Mesothelial cell of epicardium (in vitro differentiated cells): ENCODE data around the gene LURAP1L. TPM values are rescaled to one million over a fixed set of nuclear protein-coding genes. Genes with fewer than 3 reads are reported as not detected.

Experiments used
- DNase-seq, 2 experiments: peaks; one replicate each; pipeline ENCODE4 v3.0.0; 2021; ENCODE audit warnings: low spot score in 2 of 2; ENCODE audit not compliant: unreplicated experiment in 2 of 2
- H3K27ac Mint-ChIP-seq: 2 replicates; pipeline ENCODE4 v1.8.0; 2021; ENCODE audit warnings: mixed read lengths
- H3K27me3 Mint-ChIP-seq: 2 replicates; pipeline ENCODE4 v1.8.0; 2021; ENCODE audit warnings: low read depth, mixed read lengths
- H3K36me3 Mint-ChIP-seq: 2 replicates; pipeline ENCODE4 v1.8.0; 2021; ENCODE audit warnings: mixed read lengths
- H3K4me1 Mint-ChIP-seq: 2 replicates; pipeline ENCODE4 v1.8.0; 2021; ENCODE audit warnings: mixed read lengths
- H3K4me3 Mint-ChIP-seq: 2 replicates; pipeline ENCODE4 v1.8.0; 2021; ENCODE audit warnings: mild to moderate bottlenecking, moderate library complexity, mixed read lengths
- H3K9me3 Mint-ChIP-seq: 2 replicates; pipeline ENCODE4 v1.8.0; 2021; ENCODE audit warnings: mixed read lengths
- CTCF ChIP-seq: fragments of 200-600 bp; sonication (generic); IDR thresholded peaks from one replicate; pipeline ENCODE4 v1.5.0; 2021; ENCODE audit warnings: antibody characterized with exemption; ENCODE audit not compliant: unreplicated experiment
- total RNA-seq: library from RNA; stranded (reverse); gene quantifications from 3 replicates; pipeline ENCODE4 v1.2.1, GENCODE V29; 2021

Gene LURAP1L
- total RNA-seq, 1 donor from 2014 or later: 31.2 TPM

GRCh38 chr9:12766357-12766756 lies 8.5 kb upstream of the LURAP1L start:
- Mint-ChIP-seq H3K4me3 (no peak overlapping the region), H3K9me3 (no peaks in the 10 kb centered on the region), H3K27ac (no peak overlapping the region), H3K4me1 (peaks cover 2% of the 10 kb centered on the region), H3K36me3 (no peaks in the 10 kb centered on the region), H3K27me3 (no peaks in the 10 kb centered on the region)
- TF ChIP-seq CTCF: no peak
- DNase-seq: no peak

GRCh38 chr9:12770261-12770660 lies 4.6 kb upstream of the LURAP1L start:
- H3K27me3 Mint-ChIP-seq: no peaks in the 10 kb centered on the region
- no peak for TF ChIP-seq CTCF
- no peak for DNase-seq
- H3K9me3 Mint-ChIP-seq: no peaks in the 10 kb centered on the region
- H3K36me3 Mint-ChIP-seq: no peaks in the 10 kb centered on the region
- no peak overlapping the region for H3K27ac Mint-ChIP-seq
- peaks cover 13% of the 10 kb centered on the region for H3K4me1 Mint-ChIP-seq
- no peak overlapping the region for H3K4me3 Mint-ChIP-seq

GRCh38 chr9:12771891-12772290 lies 2.9 kb upstream of the LURAP1L start:
- DNase-seq: no peak
- H3K27me3 Mint-ChIP-seq: no peaks in the 10 kb centered on the region
- H3K4me3 Mint-ChIP-seq: no peak overlapping the region
- H3K4me1 Mint-ChIP-seq: peaks cover 19% of the 10 kb centered on the region
- peak overlapping the region; percentile 30 for H3K27ac Mint-ChIP-seq
- no peaks in the 10 kb centered on the region for H3K9me3 Mint-ChIP-seq
- no peaks in the 10 kb centered on the region for H3K36me3 Mint-ChIP-seq
- no peak for TF ChIP-seq CTCF

GRCh38 chr9:12773562-12773961 lies 1.3 kb upstream of the LURAP1L start:
- Mint-ChIP-seq H3K9me3 (no peaks in the 10 kb centered on the region), H3K4me1 (peaks cover 29% of the 10 kb centered on the region), H3K27me3 (no peaks in the 10 kb centered on the region), H3K27ac (no peak overlapping the region), H3K4me3 (no peak overlapping the region), H3K36me3 (no peaks in the 10 kb centered on the region)
- TF ChIP-seq CTCF: no peak
- DNase-seq: no peak

GRCh38 chr9:12775679-12776512 lies 1.1 kb downstream of the LURAP1L start:
- Mint-ChIP-seq H3K36me3 (peaks cover 9% of the 10 kb centered on the region), H3K27ac (peak overlapping the region; percentile 90), H3K4me3 (peak overlapping the region; percentile 92), H3K4me1 (peaks cover 41% of the 10 kb centered on the region), H3K9me3 (no peaks in the 10 kb centered on the region), H3K27me3 (no peaks in the 10 kb centered on the region)
- no peak for TF ChIP-seq CTCF
- DNase-seq: peak; percentile 49 to 71
